GM12873 (cell line): ENCODE measurements around the gene IGDCC3.

Experiments
- TF ChIP-seq, protein P1 (sequence below): IDR thresholded peaks from 2 replicates; pipeline ENCODE4 v1.5.1; 2012; ENCODE audit warnings: low read depth, mild to moderate bottlenecking, moderate library complexity, low read length, control low read depth; ENCODE audit not compliant: insufficient read depth; ENCODE audit errors: missing control alignments

Gene IGDCC3

DNA sequence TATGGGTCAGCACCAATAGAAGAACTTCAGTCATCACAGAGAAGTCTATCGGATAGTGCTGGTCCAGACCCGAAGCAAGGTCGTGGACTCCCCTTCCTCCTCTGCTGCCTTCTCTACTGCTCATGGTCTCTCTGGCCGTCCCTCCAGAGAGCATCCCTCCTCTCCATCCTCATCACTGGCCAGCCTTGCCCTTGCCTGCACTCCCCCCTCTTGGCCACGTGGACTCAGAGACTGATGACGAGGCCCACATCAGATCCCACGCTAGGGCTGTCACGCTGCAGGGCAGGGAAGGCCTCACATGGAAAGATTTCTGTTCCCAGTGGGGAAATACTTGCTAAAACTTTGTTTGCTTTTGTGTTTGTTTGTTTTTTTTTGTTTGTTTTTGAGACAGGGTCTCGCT, 35.3 kb downstream of the IGDCC3 start:
- TF ChIP-seq, protein P1, sequence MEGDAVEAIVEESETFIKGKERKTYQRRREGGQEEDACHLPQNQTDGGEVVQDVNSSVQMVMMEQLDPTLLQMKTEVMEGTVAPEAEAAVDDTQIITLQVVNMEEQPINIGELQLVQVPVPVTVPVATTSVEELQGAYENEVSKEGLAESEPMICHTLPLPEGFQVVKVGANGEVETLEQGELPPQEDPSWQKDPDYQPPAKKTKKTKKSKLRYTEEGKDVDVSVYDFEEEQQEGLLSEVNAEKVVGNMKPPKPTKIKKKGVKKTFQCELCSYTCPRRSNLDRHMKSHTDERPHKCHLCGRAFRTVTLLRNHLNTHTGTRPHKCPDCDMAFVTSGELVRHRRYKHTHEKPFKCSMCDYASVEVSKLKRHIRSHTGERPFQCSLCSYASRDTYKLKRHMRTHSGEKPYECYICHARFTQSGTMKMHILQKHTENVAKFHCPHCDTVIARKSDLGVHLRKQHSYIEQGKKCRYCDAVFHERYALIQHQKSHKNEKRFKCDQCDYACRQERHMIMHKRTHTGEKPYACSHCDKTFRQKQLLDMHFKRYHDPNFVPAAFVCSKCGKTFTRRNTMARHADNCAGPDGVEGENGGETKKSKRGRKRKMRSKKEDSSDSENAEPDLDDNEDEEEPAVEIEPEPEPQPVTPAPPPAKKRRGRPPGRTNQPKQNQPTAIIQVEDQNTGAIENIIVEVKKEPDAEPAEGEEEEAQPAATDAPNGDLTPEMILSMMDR, result no peak

DNA sequence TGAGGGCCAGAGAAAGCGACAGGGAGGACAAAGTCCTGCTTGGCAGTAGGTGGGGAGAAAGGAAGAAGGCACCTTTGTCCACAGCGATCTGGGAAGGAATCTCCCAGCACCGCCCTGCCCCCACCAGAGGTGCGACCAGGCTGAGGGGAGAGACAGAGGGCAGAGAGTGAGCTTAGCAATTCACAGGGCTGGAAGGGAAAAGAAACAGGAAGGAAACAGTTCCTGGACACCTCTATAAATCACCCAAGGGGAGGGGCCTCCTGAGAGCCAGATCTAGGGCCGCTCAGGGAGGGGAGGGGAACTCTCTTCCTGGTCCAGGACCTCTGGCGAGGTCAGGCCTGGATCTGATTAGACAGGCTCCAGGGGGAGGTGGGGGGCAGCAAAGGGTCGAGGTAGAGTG, 37.9 kb downstream of the IGDCC3 start:
- TF ChIP-seq, protein P1, result no peak

DNA sequence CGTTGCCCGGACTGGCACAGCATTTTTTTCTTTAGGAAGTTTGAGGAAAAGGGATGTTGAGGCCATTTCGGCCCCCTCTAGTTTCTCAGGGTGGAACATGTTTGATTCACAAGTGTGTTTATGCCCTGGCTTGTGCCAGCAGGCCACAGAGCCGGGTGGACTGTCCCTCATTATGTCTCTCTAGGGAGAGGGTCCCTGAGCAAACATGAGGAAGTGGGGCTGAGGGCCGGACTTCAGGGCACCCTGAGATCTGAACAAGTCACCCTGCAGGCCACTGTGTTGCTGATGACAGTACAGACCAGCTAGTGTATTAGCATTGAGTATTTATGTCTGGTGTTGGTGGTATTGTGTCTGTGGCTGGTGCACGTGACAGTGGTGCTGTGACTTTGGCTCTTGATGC, 38.4 kb downstream of the IGDCC3 start:
- TF ChIP-seq, protein P1, result no peak

DNA sequence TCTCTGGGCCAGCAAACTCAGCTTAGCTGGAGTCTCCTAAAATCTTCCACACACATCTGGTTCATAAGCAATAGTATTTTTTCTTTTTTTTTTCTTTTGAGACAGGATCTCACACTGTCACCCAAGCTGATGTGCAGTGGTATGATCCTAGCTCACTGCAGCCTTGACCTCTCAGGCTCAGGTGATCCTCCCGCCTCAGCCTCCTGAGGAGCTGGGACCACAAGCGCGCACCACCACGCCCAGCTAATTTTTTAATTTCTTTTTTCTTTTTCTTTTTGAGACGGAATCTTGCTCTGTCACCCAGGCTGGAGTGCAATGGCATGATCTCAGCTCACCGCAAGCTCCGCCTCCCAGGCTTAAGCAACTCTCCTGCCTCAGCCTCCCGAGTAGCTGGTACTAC, 39.0 kb downstream of the IGDCC3 start:
- TF ChIP-seq, protein P1, result no peak

DNA sequence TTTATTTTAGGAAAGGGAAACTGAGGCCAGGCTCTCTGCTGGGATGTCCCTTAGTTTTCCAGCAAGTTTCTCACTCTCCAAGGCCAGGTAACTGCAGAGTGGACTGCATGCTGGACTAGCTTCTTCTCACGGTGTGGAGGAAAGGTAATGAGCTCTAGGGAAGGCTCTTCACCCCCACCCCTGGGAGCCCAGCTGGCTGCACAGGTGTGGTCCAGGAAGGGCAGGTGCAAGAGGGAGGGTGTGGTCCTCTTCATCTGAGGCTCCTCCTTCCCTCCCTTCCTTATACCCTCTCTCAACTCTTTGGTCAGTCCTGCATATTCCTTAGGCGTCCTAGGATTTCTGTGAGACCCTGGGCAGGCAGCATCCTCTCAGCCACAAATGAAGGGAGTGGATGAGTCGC, 39.4 kb downstream of the IGDCC3 start:
- TF ChIP-seq, protein P1, result no peak

DNA sequence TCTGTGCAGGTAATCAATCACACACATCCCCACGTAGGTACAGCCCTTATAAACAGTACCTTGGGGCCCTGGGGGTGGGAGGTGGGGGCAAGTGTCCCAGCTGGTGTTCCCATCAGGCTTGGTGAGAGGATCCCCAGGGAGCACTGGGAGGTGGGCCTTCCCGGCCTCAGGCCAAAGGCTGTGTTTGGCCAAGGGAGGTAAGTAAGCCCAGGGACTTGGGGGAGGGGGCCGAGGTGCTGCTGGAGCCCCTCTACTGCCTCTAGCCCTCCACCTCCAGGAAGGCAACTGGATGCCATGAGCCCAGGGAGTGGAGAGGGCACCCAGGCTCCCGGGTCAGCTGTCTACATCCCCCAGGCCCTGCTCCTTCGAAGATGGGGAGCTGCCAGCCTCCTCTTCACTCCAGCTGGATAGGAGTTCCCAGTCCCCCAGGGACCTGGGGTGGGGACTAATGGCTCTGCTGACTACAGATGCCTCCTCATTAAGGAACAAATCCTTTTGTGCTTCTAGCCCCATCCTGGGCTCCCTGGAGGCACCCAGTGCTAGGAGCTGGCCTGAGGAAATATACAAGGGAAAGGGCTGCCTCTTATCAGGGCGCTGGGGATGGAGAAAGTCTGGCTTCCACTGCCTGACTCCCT, 40.2 kb downstream of the IGDCC3 start:
- TF ChIP-seq, protein P1, result no peak

DNA sequence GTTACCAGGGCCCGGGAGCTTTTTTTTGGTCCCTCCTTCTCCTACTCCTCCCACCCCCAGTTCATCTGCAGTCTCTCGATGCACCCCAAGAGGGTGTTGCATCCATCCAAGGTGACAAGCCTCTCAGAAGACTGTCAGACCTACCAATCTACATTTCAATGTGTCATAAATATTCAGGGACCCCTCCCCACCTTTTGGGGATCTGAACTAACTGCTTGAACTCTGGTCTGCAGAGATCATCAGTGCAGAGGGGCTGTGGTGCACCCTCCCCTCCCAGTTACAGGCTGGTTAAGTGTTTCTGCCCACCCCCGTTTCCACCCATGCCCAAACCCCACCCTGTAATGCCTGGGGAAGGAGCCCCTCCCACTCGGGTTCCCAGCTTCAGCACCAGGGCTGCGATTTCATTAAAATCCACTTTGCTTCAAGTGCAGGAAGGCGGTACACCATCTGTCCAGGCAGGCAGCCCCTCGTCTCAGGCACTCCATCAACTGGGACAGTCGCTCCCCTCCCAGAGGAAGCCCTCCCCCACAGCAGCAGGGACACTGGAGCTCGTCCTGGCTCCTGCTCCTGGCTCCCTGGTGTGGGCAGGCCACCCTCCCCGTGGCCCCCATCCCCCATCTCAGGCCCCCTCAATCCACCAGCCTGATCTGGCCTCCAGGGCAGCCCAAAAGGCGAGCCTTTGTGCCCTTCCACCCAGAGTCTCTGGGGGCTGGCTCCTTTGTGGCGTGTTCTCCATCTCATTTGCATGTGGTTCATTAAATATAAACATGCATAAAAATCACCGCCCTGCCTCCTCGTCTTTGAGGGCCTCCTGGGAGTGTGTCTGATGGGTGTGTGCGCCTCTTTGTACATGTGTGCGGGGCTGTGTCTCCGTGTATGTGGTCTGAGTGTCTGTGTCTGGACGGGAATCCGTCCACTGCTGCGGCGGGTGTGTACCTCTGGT, 41.0 kb downstream of the IGDCC3 start:
- TF ChIP-seq, protein P1, result no peak
